Mucosa of rectum (tissue), 2 donors: ENCODE data around the gene NAA35.
A peak's percentile ranks its signal among the peaks of the same experiment; 100 is the strongest.

ENCODE experiments used
- H3K27ac ChIP-seq, 2 donors: one replicate each; pipeline ENCODE4 v1.7.0; 2013; ENCODE audit warnings: inconsistent platforms in 2 of 2, low read depth in 2 of 2, low read length in 2 of 2
- H3K27me3 ChIP-seq, 2 donors: one replicate each; pipeline ENCODE4 v1.7.0; 2013; ENCODE audit warnings: low read length in 2 of 2; ENCODE audit not compliant: control insufficient read depth in 2 of 2, insufficient read depth in 2 of 2
- H3K36me3 ChIP-seq, 2 donors: one replicate each; pipeline ENCODE4 v1.7.0; 2013; ENCODE audit warnings: low read length in 2 of 2; ENCODE audit not compliant: control insufficient read depth in 2 of 2, insufficient read depth in 2 of 2
- H3K4me1 ChIP-seq, 2 donors: one replicate each; pipeline ENCODE4 v1.7.0; 2013; ENCODE audit warnings: low read length in 2 of 2, mild to moderate bottlenecking in 1 of 2; ENCODE audit not compliant: control insufficient read depth in 2 of 2, insufficient read depth in 2 of 2
- H3K4me3 ChIP-seq, 2 donors: one replicate each; pipeline ENCODE4 v1.7.0; 2013; ENCODE audit warnings: low read length in 2 of 2
- H3K9ac ChIP-seq, 2 donors: one replicate each; pipeline ENCODE4 v1.7.0; 2013; ENCODE audit warnings: low read length in 2 of 2, low read depth in 1 of 2, mild to moderate bottlenecking in 1 of 2
- H3K9me3 ChIP-seq, 2 donors: one replicate each; pipeline ENCODE4 v1.7.0; 2013; ENCODE audit warnings: low read length in 2 of 2; ENCODE audit not compliant: control insufficient read depth in 2 of 2
- donor health status: healthy.
- donor health status: Normal muscosa, but diverticular disease.

The NAA35 gene

DNA sequence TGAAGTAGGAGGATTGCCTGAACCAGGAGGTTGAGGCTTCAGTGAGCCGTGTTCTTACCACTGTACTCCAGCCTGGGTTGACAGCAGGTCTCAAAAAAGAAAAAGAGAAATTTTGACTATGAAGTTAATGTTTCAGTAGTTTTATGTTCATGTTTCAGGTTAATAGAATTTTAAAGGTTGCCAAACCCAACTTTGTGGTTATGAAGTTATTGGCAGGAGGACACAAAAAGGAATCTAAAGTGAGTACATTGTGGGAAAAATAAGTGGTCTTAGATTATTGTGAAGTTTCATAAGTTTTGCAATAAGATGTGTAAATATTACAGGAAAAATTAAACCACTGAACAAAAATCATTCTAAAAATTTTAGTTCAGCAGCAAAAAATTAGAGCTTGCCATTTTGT, 79.8 kb downstream of the NAA35 start:
- Histone ChIP-seq H3K27ac (no peak overlapping the region), H3K9ac (no peak overlapping the region), H3K27me3 (no peaks in the 10 kb centered on the region), H3K4me1 (no peaks in the 10 kb centered on the region), H3K9me3 (no peaks in the 10 kb centered on the region), H3K36me3 (peaks cover 49 to 58% of the 10 kb centered on the region in 2 donors), H3K4me3 (no peak overlapping the region)

DNA sequence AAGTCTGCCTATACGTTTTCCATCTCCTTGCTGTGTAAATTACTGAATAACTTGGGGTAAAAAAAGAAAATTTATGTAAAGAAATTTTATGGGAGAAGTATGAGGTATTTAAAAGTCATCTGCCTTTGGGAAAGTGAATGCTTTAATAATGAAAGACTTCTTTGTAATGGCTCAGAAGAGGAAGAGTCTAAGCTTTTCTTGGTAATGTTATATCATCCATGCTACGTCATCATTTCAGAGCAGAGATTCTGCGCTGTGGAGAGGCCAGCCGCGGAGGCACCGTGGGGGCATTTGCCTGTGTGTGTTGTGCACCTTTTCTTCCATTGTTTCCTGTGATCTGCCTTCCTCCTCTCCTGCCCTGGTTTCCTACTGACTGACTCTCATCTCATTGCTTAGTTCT, 80.2 kb downstream of the NAA35 start:
- peaks cover 50 to 56% of the 10 kb centered on the region in 2 donors for H3K36me3 ChIP-seq
- H3K9ac ChIP-seq: no peak overlapping the region
- no peaks in the 10 kb centered on the region for H3K4me1 ChIP-seq
- H3K27me3 ChIP-seq: no peaks in the 10 kb centered on the region
- no peak overlapping the region for H3K4me3 ChIP-seq
- no peak overlapping the region for H3K27ac ChIP-seq
- H3K9me3 ChIP-seq: no peaks in the 10 kb centered on the region

DNA sequence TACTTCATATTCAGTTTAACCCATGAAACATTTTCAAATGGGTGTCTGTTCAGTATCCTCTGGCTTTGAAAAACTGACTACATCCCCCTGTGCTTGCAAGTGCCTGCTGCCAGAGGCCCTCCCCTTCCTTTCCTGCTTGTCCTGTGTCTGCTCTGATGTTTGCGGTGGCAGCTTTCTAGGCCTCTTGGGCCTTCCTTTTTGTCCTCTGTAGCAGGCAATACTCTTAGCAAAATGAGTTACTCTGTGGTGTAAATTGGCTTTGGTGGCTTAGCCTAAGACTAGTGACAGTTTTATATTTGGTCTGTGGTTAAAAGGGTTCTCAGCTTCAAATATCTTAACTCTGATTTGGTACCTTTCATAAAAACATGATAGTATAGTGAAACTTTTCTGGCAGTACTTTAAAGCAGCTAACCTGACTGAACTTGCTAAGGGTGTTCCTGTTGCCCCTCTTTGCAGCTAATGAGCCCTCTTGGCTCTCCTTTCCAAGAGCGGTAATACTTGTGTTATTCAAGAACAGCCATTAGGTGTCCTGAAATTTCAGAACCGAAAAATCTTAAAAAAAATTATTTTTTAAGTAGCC, 81.8 kb downstream of the NAA35 start:
- Histone ChIP-seq H3K27ac (no peak overlapping the region), H3K36me3 (peaks cover 46 to 56% of the 10 kb centered on the region in 2 donors), H3K9ac (no peak overlapping the region), H3K27me3 (no peaks in the 10 kb centered on the region), H3K4me1 (no peaks in the 10 kb centered on the region), H3K4me3 (no peak overlapping the region), H3K9me3 (no peaks in the 10 kb centered on the region)

DNA sequence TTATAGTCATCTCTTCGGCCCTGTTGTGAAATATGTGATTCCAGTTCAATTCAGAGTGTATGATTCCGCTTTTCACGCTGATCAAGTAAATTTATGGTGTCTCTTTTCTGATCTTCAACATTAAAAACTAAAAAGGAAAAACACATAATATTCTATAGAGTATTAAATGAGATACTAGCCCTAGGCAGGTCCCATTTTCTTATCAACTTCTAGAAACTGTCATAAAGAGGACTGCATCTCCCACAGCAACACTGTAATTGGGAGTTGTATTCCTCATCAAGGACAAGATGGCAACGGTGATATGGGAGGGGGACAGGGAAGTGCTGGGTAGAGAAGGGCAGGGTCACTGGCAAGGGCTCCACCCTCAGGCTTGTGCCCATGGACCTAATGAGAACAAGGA, 86.8 kb downstream of the NAA35 start:
- Histone ChIP-seq H3K9me3 (no peaks in the 10 kb centered on the region), H3K27ac (no peak overlapping the region), H3K9ac (no peak overlapping the region), H3K4me1 (no peaks in the 10 kb centered on the region), H3K27me3 (no peaks in the 10 kb centered on the region), H3K4me3 (no peak overlapping the region), H3K36me3 (peaks cover 41 to 47% of the 10 kb centered on the region in 2 donors)

DNA sequence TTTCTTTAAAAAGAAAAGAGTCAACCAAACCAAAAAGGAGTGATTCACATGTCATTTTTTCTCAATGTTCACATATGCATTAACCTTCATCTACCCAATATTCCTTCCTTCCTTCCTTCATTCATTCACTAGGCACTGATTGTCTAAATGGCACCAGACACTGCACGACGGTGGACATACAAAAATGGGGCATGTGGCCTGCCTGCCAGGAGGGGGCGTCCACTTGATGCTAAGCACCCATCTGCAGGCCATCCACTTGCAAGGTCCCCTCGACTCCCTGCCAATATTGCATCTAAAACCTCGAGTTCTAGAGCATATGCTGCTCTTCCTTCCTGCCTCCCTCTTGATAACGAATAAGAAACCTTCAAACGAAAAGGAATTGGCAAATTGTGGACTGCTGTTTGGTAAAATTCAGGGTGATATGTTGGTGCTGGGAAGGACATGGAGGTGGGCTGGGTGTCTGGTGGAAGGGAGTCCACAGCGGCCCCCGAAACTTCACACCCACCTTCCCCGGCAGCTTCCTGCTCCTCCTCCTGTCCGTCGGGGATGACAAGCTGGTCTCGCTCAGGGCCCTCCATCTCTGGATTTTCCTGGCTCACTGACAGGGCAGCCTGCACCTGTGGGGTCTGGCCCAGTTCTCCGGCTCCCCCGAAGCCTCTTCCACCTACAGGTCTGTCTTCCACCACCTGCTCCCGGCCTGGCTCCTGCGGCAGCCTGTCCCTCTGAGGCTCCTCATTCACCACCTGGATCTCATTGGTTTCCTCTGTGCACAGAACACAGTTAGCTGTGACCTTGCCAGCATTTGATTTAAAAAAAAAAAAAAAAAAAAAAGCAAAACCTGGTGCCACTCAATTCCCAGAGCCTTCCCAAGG, 94.2 kb downstream of the NAA35 start:
- no peak overlapping the region for H3K27ac ChIP-seq
- no peak overlapping the region for H3K4me3 ChIP-seq
- H3K9me3 ChIP-seq: no peaks in the 10 kb centered on the region
- H3K9ac ChIP-seq: no peak overlapping the region
- H3K4me1 ChIP-seq: peaks cover 4 to 7% of the 10 kb centered on the region in 2 donors
- H3K36me3 ChIP-seq: peaks cover 27 to 33% of the 10 kb centered on the region in 2 donors
- no peaks in the 10 kb centered on the region for H3K27me3 ChIP-seq

DNA sequence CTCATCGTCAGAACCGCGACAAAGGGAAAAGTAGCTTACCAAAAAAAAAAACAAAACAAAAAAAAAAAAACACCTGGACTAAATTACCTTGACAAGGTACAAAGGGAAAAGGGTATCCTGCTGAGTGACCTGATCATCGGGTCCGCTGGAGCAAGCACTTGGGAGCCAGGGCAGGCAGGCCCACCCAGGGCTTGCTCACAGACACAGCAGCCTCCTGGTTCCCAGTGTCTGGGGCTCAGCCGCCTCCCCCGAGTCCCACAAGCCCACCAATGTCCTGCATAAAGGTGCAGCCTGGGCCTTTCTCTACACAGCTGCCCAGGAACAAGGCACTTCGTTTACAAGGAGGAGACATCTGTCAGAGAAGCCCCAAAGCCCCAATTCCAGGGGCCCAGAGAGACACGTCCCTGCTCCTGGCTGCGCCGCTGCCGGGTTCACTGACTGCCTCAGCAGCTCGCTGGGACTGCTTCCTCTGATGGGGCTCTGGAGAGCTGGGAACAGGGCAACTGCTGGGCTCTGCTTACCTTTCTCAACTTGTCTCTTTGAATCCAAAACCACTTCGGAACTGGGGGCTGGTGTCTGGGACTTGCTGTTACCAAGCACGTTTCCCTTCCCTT, 95.0 kb downstream of the NAA35 start:
- Histone ChIP-seq H3K4me1 (peaks cover 4 to 7% of the 10 kb centered on the region in 2 donors), H3K27ac (peak overlapping the region; percentile 57), H3K9ac (peak overlapping the region in 1 of 2 donors; percentile 8), H3K4me3 (no peak overlapping the region), H3K36me3 (peaks cover 26 to 33% of the 10 kb centered on the region in 2 donors), H3K27me3 (no peaks in the 10 kb centered on the region), H3K9me3 (no peaks in the 10 kb centered on the region)

DNA sequence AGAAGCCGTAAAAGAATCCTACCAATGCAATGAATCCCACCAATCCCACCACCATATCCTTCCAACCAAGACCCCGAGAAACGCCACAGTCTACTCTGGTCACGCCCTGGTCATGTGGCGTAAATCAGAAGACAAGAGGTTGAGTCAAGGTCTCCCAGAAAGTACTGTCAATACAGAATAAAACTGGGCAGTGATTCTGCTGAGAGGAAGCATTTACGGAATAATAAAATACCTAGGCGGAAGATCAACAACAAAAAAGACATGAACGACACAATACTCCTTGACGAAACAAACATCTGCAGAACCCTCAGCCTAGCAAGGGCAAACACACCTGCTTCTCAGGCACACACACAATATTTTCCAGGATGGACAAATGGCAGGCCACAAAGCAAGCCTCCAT, 95.6 kb downstream of the NAA35 start:
- Histone ChIP-seq H3K4me1 (peaks cover 5 to 11% of the 10 kb centered on the region in 2 donors), H3K27me3 (no peaks in the 10 kb centered on the region), H3K9ac (peak overlapping the region in 1 of 2 donors; percentile 8), H3K36me3 (peaks cover 26 to 33% of the 10 kb centered on the region in 2 donors), H3K4me3 (no peak overlapping the region), H3K27ac (peak overlapping the region; percentile 57), H3K9me3 (no peaks in the 10 kb centered on the region)

DNA sequence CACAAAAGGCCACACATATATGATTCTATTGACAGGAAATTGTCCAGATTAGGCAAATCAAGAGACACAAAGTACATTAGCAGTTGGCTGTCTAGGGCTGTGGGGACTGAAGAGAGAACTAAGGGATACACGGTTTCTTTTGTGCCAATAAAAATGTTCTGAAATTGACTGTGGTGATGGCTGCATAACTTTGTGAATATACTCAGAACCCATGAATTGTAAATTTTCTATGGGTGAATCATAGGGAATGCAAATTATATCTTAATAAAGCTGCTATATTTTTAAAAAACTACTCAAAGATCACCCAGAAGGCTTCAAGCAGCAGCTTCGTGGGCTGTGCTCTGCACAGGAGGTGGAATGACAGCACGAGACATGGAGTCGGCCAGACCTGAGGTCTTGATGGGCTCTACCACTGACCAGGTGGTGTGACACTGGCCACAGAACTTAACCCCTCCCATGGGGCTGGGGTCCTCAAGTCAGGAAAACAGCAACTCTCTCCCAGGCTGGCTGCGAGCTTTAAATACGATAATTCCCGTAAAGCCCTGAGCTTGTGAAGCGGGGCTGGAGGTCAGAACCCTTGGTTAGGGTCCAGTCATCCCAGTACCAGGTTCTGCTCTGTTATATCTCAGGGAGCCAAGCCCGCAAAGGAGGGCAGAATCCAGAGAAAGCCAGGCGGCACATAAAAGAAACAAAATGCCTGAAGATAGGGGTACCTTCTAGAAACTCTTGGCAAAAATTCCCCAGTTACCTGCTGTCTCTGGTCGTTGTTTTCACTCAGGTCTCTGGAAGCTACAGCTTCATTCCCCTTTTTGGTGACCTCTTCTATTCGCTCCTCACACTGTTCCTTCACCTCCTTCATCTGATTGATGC, 99.3 kb downstream of the NAA35 start:
- Histone ChIP-seq H3K9me3 (no peaks in the 10 kb centered on the region), H3K9ac (no peak overlapping the region), H3K27ac (no peak overlapping the region), H3K4me3 (no peak overlapping the region), H3K36me3 (peaks cover 12 to 14% of the 10 kb centered on the region in 2 donors), H3K27me3 (no peaks in the 10 kb centered on the region), H3K4me1 (peaks cover 7 to 11% of the 10 kb centered on the region in 2 donors)

DNA sequence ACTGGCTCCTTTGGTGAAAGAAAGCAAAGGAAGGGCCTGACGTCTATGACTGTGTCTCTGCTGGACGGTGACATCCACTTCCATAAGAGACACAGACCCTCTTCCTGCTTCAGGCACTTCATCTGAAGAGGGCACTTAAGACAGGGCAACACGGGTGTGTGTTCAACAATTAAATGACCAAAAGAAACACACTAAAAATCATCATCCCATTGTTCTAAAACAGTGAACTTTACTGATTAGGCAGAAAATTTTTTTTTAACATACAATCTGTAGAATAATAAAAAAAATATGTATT, 99.9 kb downstream of the NAA35 start:
- no peak overlapping the region for H3K27ac ChIP-seq
- H3K4me1 ChIP-seq: peaks cover 7 to 11% of the 10 kb centered on the region in 2 donors
- H3K9ac ChIP-seq: no peak overlapping the region
- no peaks in the 10 kb centered on the region for H3K9me3 ChIP-seq
- H3K27me3 ChIP-seq: no peaks in the 10 kb centered on the region
- H3K36me3 ChIP-seq: peaks cover 12 to 14% of the 10 kb centered on the region in 2 donors
- no peak overlapping the region for H3K4me3 ChIP-seq
